ENCODE measurements around the gene ARL15. TPM values are rescaled to one million over a fixed set of nuclear protein-coding genes. Genes with fewer than 3 reads are reported as not detected.

Gene ARL15
- total RNA-seq, 1 experiment from 2014 or later: 140 TPM

DNA sequence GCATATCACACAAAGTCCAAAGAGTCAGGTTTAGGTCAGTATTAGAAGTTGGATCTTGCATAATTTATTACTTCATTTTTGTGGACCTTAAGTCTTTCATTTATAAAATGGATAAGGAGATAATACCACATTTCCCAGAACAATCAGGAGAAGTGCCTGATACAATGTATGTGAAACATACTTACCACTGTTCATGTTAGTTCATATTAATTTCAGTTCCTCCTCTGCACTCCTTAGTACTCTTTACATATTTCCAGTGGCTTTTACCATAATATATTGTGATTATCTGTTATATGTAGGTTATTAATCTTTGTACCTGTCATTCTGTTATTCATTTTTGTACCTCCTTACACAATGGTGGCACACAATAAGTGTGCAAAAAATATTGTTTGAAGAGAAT, 214.4 kb downstream of the ARL15 start:
- no peak overlapping the region for H3K4me3 ChIP-seq (ENCODE audit: low read depth, low read length)
- no peaks in the 10 kb centered on the region for H3K27me3 Mint-ChIP-seq (ENCODE audit: insufficient read depth, unreplicated experiment)
- ChIA-PET CTCF (no interaction called here), POLR2A (no interaction called here)
- peaks cover 4% of the 10 kb centered on the region; the same call in 1 of the 2 replicates for H3K4me1 ChIP-seq
- H3K9me3 ChIP-seq: no peaks in the 10 kb centered on the region
- H3K27ac Mint-ChIP-seq (ENCODE audit: unreplicated experiment): no peak overlapping the region
- H3K27me3 ChIP-seq (replicated peaks; ENCODE audit: control insufficient read depth, insufficient read depth, low read length): no peaks in the 10 kb centered on the region
- intact Hi-C loops (cut with micrococcal nuclease; ENCODE audit: unreplicated experiment): loop anchor here (10.0 kb wide), 1 partner anchor 119 kb away; no protein-coding TSS in a partner anchor
- no peaks in the 10 kb centered on the region for H3K4me1 Mint-ChIP-seq (ENCODE audit: low read depth, unreplicated experiment)
- H3K36me3 ChIP-seq (ENCODE audit: control insufficient read depth, insufficient read depth, low read length): no peaks in the 10 kb centered on the region; the same call in 1 of the 2 replicates
- no peak overlapping the region for H3K4me3 Mint-ChIP-seq (ENCODE audit: unreplicated experiment)
- peaks cover 11% of the 10 kb centered on the region for H3K36me3 Mint-ChIP-seq (ENCODE audit: insufficient read depth, unreplicated experiment)
- TF ChIP-seq, protein P1, sequence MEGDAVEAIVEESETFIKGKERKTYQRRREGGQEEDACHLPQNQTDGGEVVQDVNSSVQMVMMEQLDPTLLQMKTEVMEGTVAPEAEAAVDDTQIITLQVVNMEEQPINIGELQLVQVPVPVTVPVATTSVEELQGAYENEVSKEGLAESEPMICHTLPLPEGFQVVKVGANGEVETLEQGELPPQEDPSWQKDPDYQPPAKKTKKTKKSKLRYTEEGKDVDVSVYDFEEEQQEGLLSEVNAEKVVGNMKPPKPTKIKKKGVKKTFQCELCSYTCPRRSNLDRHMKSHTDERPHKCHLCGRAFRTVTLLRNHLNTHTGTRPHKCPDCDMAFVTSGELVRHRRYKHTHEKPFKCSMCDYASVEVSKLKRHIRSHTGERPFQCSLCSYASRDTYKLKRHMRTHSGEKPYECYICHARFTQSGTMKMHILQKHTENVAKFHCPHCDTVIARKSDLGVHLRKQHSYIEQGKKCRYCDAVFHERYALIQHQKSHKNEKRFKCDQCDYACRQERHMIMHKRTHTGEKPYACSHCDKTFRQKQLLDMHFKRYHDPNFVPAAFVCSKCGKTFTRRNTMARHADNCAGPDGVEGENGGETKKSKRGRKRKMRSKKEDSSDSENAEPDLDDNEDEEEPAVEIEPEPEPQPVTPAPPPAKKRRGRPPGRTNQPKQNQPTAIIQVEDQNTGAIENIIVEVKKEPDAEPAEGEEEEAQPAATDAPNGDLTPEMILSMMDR (IDR thresholded peaks at IDR 0.05; ENCODE audit: insufficient read depth in 1 of 2, low read depth in 1 of 2, low read length in 1 of 2, severe bottlenecking in 1 of 2, unreplicated experiment in 1 of 2): no peak
- no TSS peak for BruUV-seq (replicated peaks)
- H3K9me3 Mint-ChIP-seq (ENCODE audit: unreplicated experiment): no peaks in the 10 kb centered on the region
- no peak for DNase-seq

DNA sequence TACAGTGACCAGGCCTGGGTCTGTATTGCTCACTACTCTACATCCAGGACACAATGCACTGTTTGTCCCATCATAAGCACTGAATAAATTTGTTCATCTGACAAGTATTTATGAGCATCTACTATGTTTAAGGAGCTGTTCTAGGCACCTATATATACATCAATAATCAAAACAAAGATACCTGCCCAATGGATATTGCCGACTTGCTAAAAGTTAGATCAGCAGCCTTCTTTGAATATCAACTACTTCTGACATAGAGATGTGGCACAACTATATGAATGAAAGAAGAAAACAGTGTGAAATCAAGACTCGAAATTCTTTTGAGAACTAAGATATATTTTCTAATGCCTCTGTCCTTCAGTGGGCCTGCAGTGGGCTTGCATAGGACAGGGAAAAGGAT, 215.7 kb downstream of the ARL15 start:
- Histone ChIP-seq H3K4me1 (peaks cover 9% of the 10 kb centered on the region; the same call in 1 of the 2 replicates), H3K4me3 (ENCODE audit: low read depth, low read length) (no peak overlapping the region), H3K9me3 (no peaks in the 10 kb centered on the region), H3K27me3 (replicated peaks; ENCODE audit: control insufficient read depth, insufficient read depth, low read length) (no peaks in the 10 kb centered on the region), H3K36me3 (ENCODE audit: control insufficient read depth, insufficient read depth, low read length) (no peaks in the 10 kb centered on the region; the same call in 1 of the 2 replicates)
- Mint-ChIP-seq H3K27me3 (ENCODE audit: insufficient read depth, unreplicated experiment) (no peaks in the 10 kb centered on the region), H3K36me3 (ENCODE audit: insufficient read depth, unreplicated experiment) (peaks cover 20% of the 10 kb centered on the region), H3K4me3 (ENCODE audit: unreplicated experiment) (no peak overlapping the region), H3K27ac (ENCODE audit: unreplicated experiment) (no peak overlapping the region), H3K9me3 (ENCODE audit: unreplicated experiment) (no peaks in the 10 kb centered on the region), H3K4me1 (ENCODE audit: low read depth, unreplicated experiment) (peaks cover 7% of the 10 kb centered on the region)
- CTCF ChIA-PET: no interaction called here
- TF ChIP-seq, protein P1 (IDR thresholded peaks at IDR 0.05; ENCODE audit: insufficient read depth in 1 of 2, low read depth in 1 of 2, low read length in 1 of 2, severe bottlenecking in 1 of 2, unreplicated experiment in 1 of 2): no peak
- POLR2A ChIA-PET: no interaction called here
- intact Hi-C loops (cut with micrococcal nuclease; ENCODE audit: unreplicated experiment): loop anchor here (10.0 kb wide), 1 partner anchor 120 kb away; no protein-coding TSS in a partner anchor
- no TSS peak for BruUV-seq (replicated peaks)
- DNase-seq: no peak

DNA sequence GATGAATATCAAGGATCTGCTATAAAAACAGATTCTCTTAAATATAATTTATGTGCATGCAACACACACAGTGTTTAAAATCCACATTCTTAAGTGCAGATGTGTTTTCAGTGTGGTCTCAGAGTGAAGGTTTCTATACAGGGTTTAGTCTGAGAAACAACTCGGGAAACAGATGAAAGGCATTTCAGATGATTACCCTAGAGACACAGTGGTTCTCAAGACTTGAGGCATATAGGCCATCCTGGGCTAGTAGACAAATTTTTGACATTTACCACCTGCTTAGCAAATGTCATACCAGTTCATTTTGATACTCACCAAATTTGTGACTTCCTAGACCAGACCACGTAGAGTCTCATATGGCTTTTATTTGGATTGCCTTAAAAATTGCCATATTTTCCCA, 216.5 kb downstream of the ARL15 start:
- ChIA-PET POLR2A (no interaction called here), CTCF (no interaction called here)
- TF ChIP-seq, protein P1 (IDR thresholded peaks at IDR 0.05; ENCODE audit: insufficient read depth in 1 of 2, low read depth in 1 of 2, low read length in 1 of 2, severe bottlenecking in 1 of 2, unreplicated experiment in 1 of 2): no peak
- BruUV-seq (replicated peaks): no TSS peak
- no peak overlapping the region for H3K4me3 ChIP-seq (ENCODE audit: low read depth, low read length)
- H3K36me3 ChIP-seq (ENCODE audit: control insufficient read depth, insufficient read depth, low read length): no peaks in the 10 kb centered on the region; the same call in 1 of the 2 replicates
- Mint-ChIP-seq H3K9me3 (ENCODE audit: unreplicated experiment) (no peaks in the 10 kb centered on the region), H3K27me3 (ENCODE audit: insufficient read depth, unreplicated experiment) (no peaks in the 10 kb centered on the region), H3K4me3 (ENCODE audit: unreplicated experiment) (no peak overlapping the region), H3K27ac (ENCODE audit: unreplicated experiment) (no peak overlapping the region), H3K36me3 (ENCODE audit: insufficient read depth, unreplicated experiment) (peaks cover 20% of the 10 kb centered on the region), H3K4me1 (ENCODE audit: low read depth, unreplicated experiment) (peaks cover 7% of the 10 kb centered on the region)
- H3K4me1 ChIP-seq: peaks cover 9% of the 10 kb centered on the region; the same call in 1 of the 2 replicates
- no peak for DNase-seq
- intact Hi-C loops (cut with micrococcal nuclease; ENCODE audit: unreplicated experiment): loop anchor here (10.0 kb wide), 1 partner anchor 121 kb away; no protein-coding TSS in a partner anchor
- H3K9me3 ChIP-seq: no peaks in the 10 kb centered on the region
- no peaks in the 10 kb centered on the region for H3K27me3 ChIP-seq (replicated peaks; ENCODE audit: control insufficient read depth, insufficient read depth, low read length)

All from Caco-2 (cell line).